ENCODE data around the gene HIKESHI. TPM values are rescaled to one million over a fixed set of nuclear protein-coding genes. Genes with fewer than 3 reads are reported as not detected.

The HIKESHI gene
- total RNA-seq, 2 experiments from 2014 or later: 6.3 to 6.6 TPM

DNA sequence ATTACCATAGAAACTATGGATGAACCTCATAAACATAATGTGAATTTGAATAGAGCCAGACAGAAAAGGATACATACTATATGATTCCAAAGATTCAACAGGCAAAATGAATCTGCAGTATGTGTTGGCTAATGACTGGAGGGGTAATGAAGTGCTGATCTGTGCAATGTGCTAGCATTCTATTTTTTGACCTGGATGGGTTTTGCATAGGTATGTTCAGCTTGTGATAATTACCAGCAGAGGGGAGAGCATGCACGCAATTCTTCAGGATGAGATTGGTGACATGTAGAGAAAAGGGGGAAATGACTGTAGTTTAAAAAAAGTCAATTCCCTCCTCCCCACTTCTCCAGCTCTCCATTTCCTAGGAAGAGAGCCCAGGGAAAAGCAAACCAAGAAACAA lies 72.0 kb downstream of the HIKESHI start:
- CTCF ChIA-PET: no interaction called here
- Mint-ChIP-seq H3K27ac (no peak overlapping the region), H3K4me1 (ENCODE audit: low read depth) (no peaks in the 10 kb centered on the region), H3K27me3 (peaks cover 7% of the 10 kb centered on the region), H3K4me3 (no peak overlapping the region), H3K36me3 (ENCODE audit: low read depth) (no peaks in the 10 kb centered on the region), H3K9me3 (no peaks in the 10 kb centered on the region)
- POLR2A ChIA-PET: interaction anchor here (0.6 kb wide), 1 partner anchor 751 kb away, joined by 3 read pairs; no protein-coding TSS in a partner anchor
- no peaks in the 10 kb centered on the region for H3K4me1 ChIP-seq (ENCODE audit: insufficient read depth, low read length)
- H3K9me3 ChIP-seq (ENCODE audit: control insufficient read depth in 1 of 2, insufficient read depth in 1 of 2, low read length in 2 of 2): peaks cover 0 to 7% of the 10 kb centered on the region in 2 experiments
- no peak for TF ChIP-seq CTCF (IDR thresholded peaks at IDR 0.05)
- H3K27me3 ChIP-seq (ENCODE audit: control insufficient read depth in 1 of 2, insufficient read depth in 2 of 2, low read length in 2 of 2): no peaks in the 10 kb centered on the region
- intact Hi-C loops (cut with DNase I, micrococcal nuclease): no loop called here
- ATAC-seq (ENCODE audit: poor library complexity): no peak
- no peaks in the 10 kb centered on the region for H3K36me3 ChIP-seq (ENCODE audit: insufficient read depth, low read length)
- no peak for DNase-seq
- H3K27ac ChIP-seq (ENCODE audit: low read depth in 1 of 2, low read length in 2 of 2): no peak overlapping the region
- H3K4me3 ChIP-seq (ENCODE audit: low read length): no peak overlapping the region

GRCh38 chr11:86374586-86374985 lies 72.5 kb downstream of the HIKESHI start, which contains the start of gene CCDC81:
TSS of gene CCDC81 (plus strand) at chr11:86374887. CDS start at chr11:86375164, 277 bp downstream.
- ChIA-PET CTCF (no interaction called here), POLR2A (no interaction called here)
- no peaks in the 10 kb centered on the region for H3K27me3 ChIP-seq (ENCODE audit: control insufficient read depth in 1 of 2, insufficient read depth in 2 of 2, low read length in 2 of 2)
- H3K36me3 ChIP-seq (ENCODE audit: insufficient read depth, low read length): no peaks in the 10 kb centered on the region
- no peak within 1 kb of the TSS for H3K27ac Mint-ChIP-seq
- H3K27ac ChIP-seq (ENCODE audit: low read depth in 1 of 2, low read length in 2 of 2): no peak within 1 kb of the TSS
- peaks cover 0 to 7% of the 10 kb centered on the region in 2 experiments for H3K9me3 ChIP-seq (ENCODE audit: control insufficient read depth in 1 of 2, insufficient read depth in 1 of 2, low read length in 2 of 2)
- no peaks in the 10 kb centered on the region for H3K4me1 Mint-ChIP-seq (ENCODE audit: low read depth)
- H3K4me3 ChIP-seq (ENCODE audit: low read length): no peak within 1 kb of the TSS
- H3K9me3 Mint-ChIP-seq: no peaks in the 10 kb centered on the region
- ATAC-seq (ENCODE audit: poor library complexity) (no peak), DNase-seq (no peak)
- TF ChIP-seq CTCF (IDR thresholded peaks at IDR 0.05): no peak
- no peak within 1 kb of the TSS for H3K4me3 Mint-ChIP-seq
- peaks cover 7% of the 10 kb centered on the region for H3K27me3 Mint-ChIP-seq
- H3K36me3 Mint-ChIP-seq (ENCODE audit: low read depth): no peaks in the 10 kb centered on the region
- no peaks in the 10 kb centered on the region for H3K4me1 ChIP-seq (ENCODE audit: insufficient read depth, low read length)
- intact Hi-C loops (cut with DNase I, micrococcal nuclease): no loop called here

- Histone ChIP-seq H3K27me3 (ENCODE audit: control insufficient read depth in 1 of 2, insufficient read depth in 2 of 2, low read length in 2 of 2) (no peaks in the 10 kb centered on the region), H3K36me3 (ENCODE audit: insufficient read depth, low read length) (no peaks in the 10 kb centered on the region), H3K27ac (ENCODE audit: low read depth in 1 of 2, low read length in 2 of 2) (no peak overlapping the region), H3K4me1 (ENCODE audit: insufficient read depth, low read length) (no peaks in the 10 kb centered on the region), H3K4me3 (ENCODE audit: low read length) (no peak overlapping the region), H3K9me3 (ENCODE audit: control insufficient read depth in 1 of 2, insufficient read depth in 1 of 2, low read length in 2 of 2) (peaks cover 0 to 7% of the 10 kb centered on the region in 2 experiments)
- Mint-ChIP-seq H3K4me1 (ENCODE audit: low read depth) (no peaks in the 10 kb centered on the region), H3K27me3 (peaks cover 7% of the 10 kb centered on the region), H3K36me3 (ENCODE audit: low read depth) (no peaks in the 10 kb centered on the region), H3K27ac (no peak overlapping the region), H3K4me3 (no peak overlapping the region), H3K9me3 (no peaks in the 10 kb centered on the region)
- DNase-seq (no peak), ATAC-seq (ENCODE audit: poor library complexity) (no peak)
- CTCF ChIA-PET: no interaction called here
- no peak for TF ChIP-seq CTCF (IDR thresholded peaks at IDR 0.05)
- intact Hi-C loops (cut with DNase I, micrococcal nuclease): no loop called here
- POLR2A ChIA-PET: no interaction called here
These were observed 75.9 kb downstream of the HIKESHI start for GRCh38 chr11:86377972-86378371.

Measured in CD4-positive, alpha-beta T cell (primary cell).